ENCODE data around the gene RNF6. TPM values are rescaled to one million over a fixed set of nuclear protein-coding genes. Genes with fewer than 3 reads are reported as not detected.

Gene RNF6
- total RNA-seq, 1 experiment from 2014 or later, result 34.0 TPM

DNA sequence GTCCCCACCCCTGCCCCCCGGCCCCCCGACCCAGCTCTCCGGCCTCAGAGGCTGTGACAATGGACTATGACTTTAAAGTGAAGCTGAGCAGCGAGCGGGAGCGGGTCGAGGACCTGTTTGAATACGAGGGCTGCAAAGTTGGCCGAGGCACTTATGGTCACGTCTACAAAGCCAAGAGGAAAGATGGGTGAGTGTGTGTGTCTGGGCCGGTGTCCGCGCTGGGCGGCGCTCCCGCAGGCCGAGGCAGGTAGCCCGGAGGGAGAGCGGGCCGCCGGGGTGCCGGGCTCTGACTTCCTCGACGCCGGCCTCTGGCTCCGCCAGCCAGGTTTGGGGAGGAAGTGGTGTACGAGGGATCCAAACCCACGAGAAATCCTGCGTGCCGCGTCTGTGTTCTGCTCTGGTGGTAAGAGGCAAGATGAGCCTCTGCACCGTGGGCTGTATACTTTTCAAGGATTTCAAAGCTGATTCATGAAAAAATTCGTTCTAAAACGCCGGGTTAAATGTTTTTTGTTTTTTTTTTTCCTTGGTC is 32.5 kb upstream of the RNF6 start:
- BruUV-seq (replicated peaks), result no TSS peak

DNA sequence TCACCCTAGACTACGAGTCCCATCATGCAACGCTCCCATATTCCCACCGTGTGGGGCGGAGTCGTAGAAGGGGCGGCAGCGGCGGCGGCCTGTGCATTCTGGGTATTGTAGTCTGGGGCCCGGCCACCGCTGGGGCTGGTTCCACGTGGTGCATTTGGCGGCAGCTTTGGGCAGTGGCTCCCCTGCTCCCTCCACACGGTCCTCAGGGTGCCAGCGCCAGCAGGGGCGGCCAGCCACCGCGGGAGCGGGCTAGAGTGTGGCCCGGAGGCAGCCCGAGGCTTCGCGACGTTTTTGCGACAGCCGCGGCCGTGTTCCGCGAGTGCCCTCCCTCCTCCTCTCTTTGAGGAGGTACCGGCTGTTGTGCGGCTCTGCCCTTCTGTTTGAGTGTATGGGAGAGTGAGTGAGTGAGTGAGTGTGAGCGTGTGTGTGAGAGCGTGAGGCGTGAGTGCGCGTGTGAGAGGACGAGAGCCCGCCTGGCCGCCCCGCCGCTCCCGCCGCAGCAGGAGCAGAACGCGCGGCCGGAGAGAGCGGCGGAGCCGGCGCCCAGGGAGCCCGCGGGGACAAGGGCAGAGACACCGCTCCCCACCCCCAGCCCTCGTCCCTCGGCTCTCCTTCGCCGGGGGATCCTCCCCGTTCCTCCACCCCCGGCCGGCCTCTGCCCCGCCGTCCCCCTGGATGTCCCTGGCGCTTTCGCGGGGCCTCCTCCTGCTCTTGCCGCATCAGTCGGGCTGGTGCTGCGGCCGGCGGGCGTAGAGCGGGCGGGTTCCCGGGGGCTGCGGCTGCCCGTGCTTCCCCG is 31.9 kb upstream of the RNF6 start, which contains the start of gene CDK8:
Gene CDK8, plus strand, starts transcription at position 343 of the 796 bp plus-strand sequence. CDS start 513 bp downstream, outside the sequence.
- peaks cover 4% of the 10 kb centered on the region; the same call in 1 of the 2 replicates for H3K27me3 ChIP-seq (ENCODE audit: low read length)
- no TSS peak for BruUV-seq (replicated peaks)
- ChIA-PET CTCF (interaction anchor here (0.6 to 1.1 kb wide), 3 partner anchors 29 to 243 kb away, joined by 4 to 7 read pairs (median 6); no protein-coding TSS in a partner anchor), POLR2A (ENCODE audit: unreplicated experiment) (interaction anchor here (0.6 kb wide), 1 partner anchor 32 kb away, joined by 5 read pairs; the partner anchor contains the start of gene RNF6)
- peak within 1 kb of the TSS; percentile 93 for H3K4me3 ChIP-seq (ENCODE audit: low read length)
- ATAC-seq, result peak; percentile 91
- no peaks in the 10 kb centered on the region for H3K36me3 ChIP-seq (ENCODE audit: low read depth, low read length)
- intact Hi-C loops (cut with micrococcal nuclease), result loop anchor here (1.0 to 10.0 kb wide), 2 partner anchors 33 to 51 kb away; no protein-coding TSS in a partner anchor
- H3K4me2 ChIP-seq (ENCODE audit: low read length), result peak within 1 kb of the TSS; percentile 85
- TF ChIP-seq EZH2 (IDR thresholded peaks at IDR 0.05; ENCODE audit: low read length, unreplicated experiment), result no peak
- no peak for TF ChIP-seq EZH2phosphoT487 (IDR thresholded peaks at IDR 0.05; ENCODE audit: borderline replicate concordance, low read length)
- TF ChIP-seq, protein P1, sequence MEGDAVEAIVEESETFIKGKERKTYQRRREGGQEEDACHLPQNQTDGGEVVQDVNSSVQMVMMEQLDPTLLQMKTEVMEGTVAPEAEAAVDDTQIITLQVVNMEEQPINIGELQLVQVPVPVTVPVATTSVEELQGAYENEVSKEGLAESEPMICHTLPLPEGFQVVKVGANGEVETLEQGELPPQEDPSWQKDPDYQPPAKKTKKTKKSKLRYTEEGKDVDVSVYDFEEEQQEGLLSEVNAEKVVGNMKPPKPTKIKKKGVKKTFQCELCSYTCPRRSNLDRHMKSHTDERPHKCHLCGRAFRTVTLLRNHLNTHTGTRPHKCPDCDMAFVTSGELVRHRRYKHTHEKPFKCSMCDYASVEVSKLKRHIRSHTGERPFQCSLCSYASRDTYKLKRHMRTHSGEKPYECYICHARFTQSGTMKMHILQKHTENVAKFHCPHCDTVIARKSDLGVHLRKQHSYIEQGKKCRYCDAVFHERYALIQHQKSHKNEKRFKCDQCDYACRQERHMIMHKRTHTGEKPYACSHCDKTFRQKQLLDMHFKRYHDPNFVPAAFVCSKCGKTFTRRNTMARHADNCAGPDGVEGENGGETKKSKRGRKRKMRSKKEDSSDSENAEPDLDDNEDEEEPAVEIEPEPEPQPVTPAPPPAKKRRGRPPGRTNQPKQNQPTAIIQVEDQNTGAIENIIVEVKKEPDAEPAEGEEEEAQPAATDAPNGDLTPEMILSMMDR (conservative IDR thresholded peaks at IDR 0.05; ENCODE audit: low read depth, low read length), result no peak
- H3K9ac ChIP-seq (ENCODE audit: low read length), result peak within 1 kb of the TSS; percentile 72
- no peaks in the 10 kb centered on the region for H3K9me2 ChIP-seq (replicated peaks; ENCODE audit: low read length)
- peak within 1 kb of the TSS; percentile 100 for H2AFZ ChIP-seq (ENCODE audit: low read length)
- peak within 1 kb of the TSS; percentile 62 for H3K27ac ChIP-seq (ENCODE audit: low read length)
- H4K20me1 ChIP-seq (ENCODE audit: low read length), result peaks cover 19% of the 10 kb centered on the region
- peaks cover 50% of the 10 kb centered on the region for H3K79me2 ChIP-seq (ENCODE audit: low read length)
- peaks cover 15% of the 10 kb centered on the region for H3K4me1 ChIP-seq (ENCODE audit: insufficient read depth, low read length)
- H3F3A ChIP-seq (ENCODE audit: low read length, unreplicated experiment), result no peaks in the 10 kb centered on the region
- DNase-seq, result peak; percentile 80
- H3K9me3 ChIP-seq (ENCODE audit: low read length), result no peaks in the 10 kb centered on the region

More for the DNA sequence above, 32.5 kb upstream of the RNF6 start:
- H3K4me3 ChIP-seq (ENCODE audit: low read length), result peak overlapping the region; percentile 93
- intact Hi-C loops (cut with micrococcal nuclease), result loop anchor here (5.0 to 10.0 kb wide), 2 partner anchors 50 to 123 kb away; no protein-coding TSS in a partner anchor
- ChIA-PET POLR2A (ENCODE audit: unreplicated experiment) (interaction anchor here (0.6 kb wide), 1 partner anchor 32 kb away, joined by 5 read pairs; the partner anchor contains the start of gene RNF6), CTCF (interaction anchor here (0.6 kb wide), 2 partner anchors 29 to 69 kb away, joined by 6 to 7 read pairs; no protein-coding TSS in a partner anchor)
- ATAC-seq, result peak; percentile 45
- no peaks in the 10 kb centered on the region for H3K9me2 ChIP-seq (replicated peaks; ENCODE audit: low read length)
- H3K36me3 ChIP-seq (ENCODE audit: low read depth, low read length), result no peaks in the 10 kb centered on the region
- H3K27ac ChIP-seq (ENCODE audit: low read length), result no peak overlapping the region
- H3K79me2 ChIP-seq (ENCODE audit: low read length), result peaks cover 56% of the 10 kb centered on the region
- peak overlapping the region; percentile 85 for H3K4me2 ChIP-seq (ENCODE audit: low read length)
- H3K9ac ChIP-seq (ENCODE audit: low read length), result peak overlapping the region; percentile 72
- H4K20me1 ChIP-seq (ENCODE audit: low read length), result peaks cover 21% of the 10 kb centered on the region
- H3F3A ChIP-seq (ENCODE audit: low read length, unreplicated experiment), result no peaks in the 10 kb centered on the region
- H3K4me1 ChIP-seq (ENCODE audit: insufficient read depth, low read length), result peaks cover 15% of the 10 kb centered on the region
- no peaks in the 10 kb centered on the region for H3K9me3 ChIP-seq (ENCODE audit: low read length)
- H2AFZ ChIP-seq (ENCODE audit: low read length), result peak overlapping the region; percentile 100
- peak; percentile 49 for DNase-seq
- H3K27me3 ChIP-seq (ENCODE audit: low read length), result no peaks in the 10 kb centered on the region
- TF ChIP-seq EZH2phosphoT487 (IDR thresholded peaks at IDR 0.05; ENCODE audit: borderline replicate concordance, low read length), result no peak
- TF ChIP-seq, protein P1 (conservative IDR thresholded peaks at IDR 0.05; ENCODE audit: low read depth, low read length), result no peak
- no peak for TF ChIP-seq EZH2 (IDR thresholded peaks at IDR 0.05; ENCODE audit: low read length, unreplicated experiment)

All from PC-3 (cell line).